ENCODE measurements around the gene CDKN1A.
"Not testable (repeated sequence)": the region's sequence is repeated elsewhere in the genome, so short reads cannot be mapped to it uniquely, and the experiment has no call there.

The CDKN1A gene

GRCh38 chr6:36721369-36722140 lies 43.0 kb downstream of the CDKN1A start:
- no peak for DNase-seq (ENCODE audit: low read depth)

DNA sequence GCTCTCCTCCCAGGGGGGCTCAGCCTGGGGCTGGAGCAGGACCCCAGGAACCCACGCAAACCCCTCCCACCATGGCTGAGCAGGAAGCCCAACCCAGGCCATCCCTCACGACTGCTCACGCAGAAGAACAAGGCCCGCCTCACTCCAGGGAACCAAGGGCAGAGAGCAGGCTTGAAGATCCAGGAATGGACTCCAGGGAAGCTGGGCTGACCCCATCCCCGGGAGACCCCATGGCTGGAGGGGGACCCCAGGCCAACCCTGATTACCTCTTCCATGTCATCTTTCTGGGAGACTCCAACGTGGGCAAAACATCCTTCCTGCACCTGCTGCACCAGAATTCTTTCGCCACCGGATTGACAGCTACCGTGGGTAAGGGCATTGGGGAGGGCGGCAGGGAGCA lies 43.9 kb downstream of the CDKN1A start:
- DNase-seq (ENCODE audit: low read depth) = no peak

GRCh38 chr6:36722879-36723278 lies 44.4 kb downstream of the CDKN1A start:
- DNase-seq (ENCODE audit: low read depth) = no peak

DNA sequence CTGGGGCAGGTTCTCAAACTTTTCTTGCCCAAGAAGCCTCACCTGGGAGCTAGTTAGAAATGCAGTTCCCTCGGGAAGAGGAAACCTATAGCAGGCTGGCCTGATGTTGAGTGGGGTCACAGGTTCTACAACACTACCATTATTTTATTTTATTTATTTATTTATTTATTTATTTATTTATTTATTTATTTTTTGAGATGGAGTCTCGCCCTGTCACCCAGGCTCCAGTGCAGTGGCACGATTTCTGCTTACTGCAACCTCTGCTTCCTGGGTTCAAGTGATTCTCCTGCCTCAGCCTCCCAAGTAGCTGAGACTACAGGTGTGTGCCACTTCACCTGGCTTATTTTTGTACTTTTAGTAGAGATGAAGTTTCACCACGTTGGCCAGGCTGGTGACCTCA lies 45.5 kb downstream of the CDKN1A start:
- not testable (repeated sequence) for DNase-seq (ENCODE audit: low read depth)

DNA sequence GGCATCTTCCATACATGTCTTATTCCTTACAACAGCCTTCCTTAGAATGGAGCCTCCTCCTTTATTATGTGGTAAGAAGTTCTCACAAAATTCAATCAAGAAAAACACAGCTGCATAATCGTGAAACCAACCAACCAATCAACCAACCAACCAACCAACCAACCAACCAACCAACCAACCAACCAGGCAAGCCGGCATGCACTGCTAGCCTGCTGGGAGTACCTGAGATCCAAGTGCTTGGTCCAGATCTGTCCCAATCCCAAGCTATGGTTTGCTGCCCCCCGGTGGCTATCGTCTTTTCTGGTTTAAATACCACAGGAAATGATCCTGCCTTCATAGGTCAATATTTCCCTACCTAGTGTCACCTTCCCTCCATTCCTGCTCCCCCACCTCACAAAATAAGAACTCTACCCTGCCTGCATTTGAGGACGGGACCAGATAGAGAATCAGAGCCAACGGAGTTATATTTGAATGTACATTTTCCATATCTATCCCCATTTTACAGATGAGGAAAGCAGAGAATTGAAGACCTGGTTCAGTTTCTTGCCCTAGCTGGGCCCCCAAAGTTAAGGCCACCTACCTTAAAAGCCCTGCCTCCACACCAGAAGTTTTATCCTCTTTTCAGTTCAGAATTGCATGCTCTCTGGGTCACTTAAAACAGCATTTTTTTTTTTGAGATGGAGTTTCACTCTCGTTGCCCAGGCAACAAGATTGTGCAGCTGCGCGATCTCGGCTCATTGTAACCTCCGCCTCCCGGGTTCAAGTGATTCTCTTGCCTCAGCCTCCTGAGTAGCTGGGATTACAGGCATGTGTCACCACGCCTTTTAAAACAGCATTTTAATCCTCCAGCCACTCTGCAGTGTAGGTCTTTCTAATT lies 46.2 kb downstream of the CDKN1A start:
- DNase-seq (ENCODE audit: low read depth) = no peak

- no peak for DNase-seq (ENCODE audit: low read depth)
Observed at GRCh38 chr6:36725581-36725980, 47.1 kb downstream of the CDKN1A start.

GRCh38 chr6:36727505-36728021 lies 49.0 kb downstream of the CDKN1A start:
- no peak for DNase-seq (ENCODE audit: low read depth)

DNA sequence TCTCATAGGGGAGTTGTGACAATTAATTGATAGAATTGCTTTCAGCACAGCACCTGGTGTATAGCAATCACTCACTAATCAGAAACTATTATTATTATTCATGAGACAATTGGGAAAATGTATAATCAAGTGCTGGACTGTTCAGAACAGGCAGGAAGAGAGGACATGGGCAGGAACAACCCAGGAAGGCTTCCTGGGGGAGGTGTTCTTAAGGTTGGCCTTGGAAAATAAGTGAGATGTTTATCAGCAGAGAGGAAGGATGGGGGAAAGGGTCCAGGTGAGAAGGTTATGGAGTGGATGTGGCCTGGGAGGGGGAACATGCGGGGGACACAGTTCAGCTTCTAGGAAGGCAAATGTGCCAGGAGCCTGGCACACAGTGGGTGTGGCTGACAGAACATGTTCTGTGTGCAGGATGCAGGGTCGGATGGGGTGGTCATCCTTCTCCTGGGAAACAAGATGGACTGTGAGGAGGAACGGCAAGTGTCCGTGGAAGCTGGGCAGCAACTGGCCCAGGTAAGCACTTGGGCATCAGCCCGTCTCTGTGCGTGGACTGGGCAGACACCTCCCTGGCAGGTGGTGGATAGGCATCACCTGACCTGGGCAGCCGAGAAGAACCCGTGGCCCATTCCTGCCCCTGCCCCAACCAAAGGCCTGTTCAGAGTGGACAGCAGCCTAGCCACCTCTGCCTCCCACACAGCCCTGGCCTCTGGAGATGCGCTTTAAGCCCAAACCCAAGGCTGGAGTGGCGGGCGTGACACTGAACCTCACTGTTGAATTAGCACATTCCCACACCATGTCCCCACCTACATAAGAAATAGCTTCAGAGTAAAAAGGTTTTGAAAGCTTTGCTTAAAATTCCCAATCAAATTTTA lies 50.0 kb downstream of the CDKN1A start:
- DNase-seq (ENCODE audit: low read depth) = no peak

- DNase-seq (ENCODE audit: low read depth) = no peak
Observed at GRCh38 chr6:36729161-36729524, 50.6 kb downstream of the CDKN1A start.

GRCh38 chr6:36730424-36731380 lies 52.2 kb downstream of the CDKN1A start:
- no peak for DNase-seq (ENCODE audit: low read depth)

DNA sequence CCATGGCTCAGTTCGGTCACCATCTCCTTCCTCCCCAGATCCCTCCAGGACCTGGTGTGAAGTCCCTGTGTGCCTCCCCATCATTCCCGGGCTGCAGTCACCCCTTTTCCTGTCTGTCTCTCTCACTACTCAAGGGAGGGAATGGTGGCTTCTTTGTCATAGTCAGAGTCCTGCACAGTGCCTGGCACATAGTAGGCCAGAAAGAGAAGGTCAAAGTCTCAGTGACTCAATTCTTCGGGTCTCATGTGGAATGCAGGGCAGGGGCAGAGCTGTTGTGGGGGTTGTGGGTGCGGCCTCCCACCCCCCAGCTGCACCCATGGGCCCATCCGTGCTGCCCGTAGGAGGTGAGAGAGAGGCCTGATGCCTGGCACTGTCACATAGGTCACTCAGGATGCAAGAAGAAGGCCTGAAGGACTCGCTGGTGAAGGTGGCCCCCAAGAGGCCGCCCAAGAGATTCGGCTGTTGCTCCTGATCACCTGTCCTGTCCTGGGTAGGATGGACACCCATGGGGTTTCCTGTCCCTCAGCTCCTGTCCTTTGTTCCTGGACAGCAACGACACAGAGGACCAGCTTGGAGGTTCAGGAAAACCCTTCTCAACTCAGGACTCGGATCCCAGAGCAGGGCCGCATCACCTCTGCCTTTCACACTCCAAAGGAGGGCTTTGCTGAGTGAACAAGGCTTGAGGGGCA lies 53.3 kb downstream of the CDKN1A start:
- no peak for DNase-seq (ENCODE audit: low read depth)

DNA sequence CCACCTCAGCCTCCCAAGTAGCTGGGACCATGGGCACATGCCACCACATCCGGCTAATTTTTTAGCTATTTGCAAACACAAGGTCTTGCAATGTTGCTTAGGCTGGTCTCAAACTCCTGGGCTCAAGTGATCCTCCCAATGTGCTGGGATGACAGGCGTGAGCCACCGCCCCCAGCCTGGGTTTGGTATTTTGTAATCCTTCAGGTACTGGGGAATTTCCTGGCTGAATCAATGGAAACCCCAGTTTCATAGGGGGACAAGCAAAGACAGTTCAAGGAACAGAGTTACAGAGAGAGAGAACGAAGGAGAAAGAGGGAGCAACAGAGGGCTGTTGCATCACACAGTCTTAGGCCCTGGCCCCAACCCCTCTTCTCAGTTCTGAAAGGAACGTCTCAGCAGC lies 54.8 kb downstream of the CDKN1A start:
- DNase-seq (ENCODE audit: low read depth) = no peak

DNA sequence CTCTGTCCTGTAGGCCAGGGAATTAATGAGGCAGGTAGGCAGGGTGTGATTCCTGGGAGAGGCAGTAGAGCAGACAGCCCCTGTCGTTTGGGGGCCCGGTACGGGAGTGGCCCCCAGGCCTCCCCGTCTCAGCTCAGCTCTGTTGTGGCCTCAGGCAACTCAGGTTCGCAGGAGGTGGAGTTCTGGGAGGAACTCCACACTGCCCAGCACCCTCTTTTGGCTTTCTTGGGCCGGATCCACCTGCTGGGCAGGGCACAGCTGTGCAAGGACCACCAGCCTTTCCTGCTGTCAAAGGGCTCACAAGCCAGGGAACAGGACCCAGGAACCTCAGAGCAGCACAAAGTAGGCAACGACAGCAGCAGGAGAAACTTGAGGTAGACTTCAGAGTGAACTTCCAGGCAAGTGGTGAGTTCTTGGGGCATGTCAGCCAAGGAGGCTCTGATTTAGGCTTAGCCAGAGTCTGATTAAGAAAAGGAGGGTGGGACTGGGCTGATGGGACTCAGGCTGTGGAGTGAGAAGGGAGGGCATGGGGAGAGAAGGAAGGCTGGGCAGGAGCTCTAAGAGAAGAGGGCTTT lies 56.1 kb downstream of the CDKN1A start:
- no peak for DNase-seq (ENCODE audit: low read depth)

DNA sequence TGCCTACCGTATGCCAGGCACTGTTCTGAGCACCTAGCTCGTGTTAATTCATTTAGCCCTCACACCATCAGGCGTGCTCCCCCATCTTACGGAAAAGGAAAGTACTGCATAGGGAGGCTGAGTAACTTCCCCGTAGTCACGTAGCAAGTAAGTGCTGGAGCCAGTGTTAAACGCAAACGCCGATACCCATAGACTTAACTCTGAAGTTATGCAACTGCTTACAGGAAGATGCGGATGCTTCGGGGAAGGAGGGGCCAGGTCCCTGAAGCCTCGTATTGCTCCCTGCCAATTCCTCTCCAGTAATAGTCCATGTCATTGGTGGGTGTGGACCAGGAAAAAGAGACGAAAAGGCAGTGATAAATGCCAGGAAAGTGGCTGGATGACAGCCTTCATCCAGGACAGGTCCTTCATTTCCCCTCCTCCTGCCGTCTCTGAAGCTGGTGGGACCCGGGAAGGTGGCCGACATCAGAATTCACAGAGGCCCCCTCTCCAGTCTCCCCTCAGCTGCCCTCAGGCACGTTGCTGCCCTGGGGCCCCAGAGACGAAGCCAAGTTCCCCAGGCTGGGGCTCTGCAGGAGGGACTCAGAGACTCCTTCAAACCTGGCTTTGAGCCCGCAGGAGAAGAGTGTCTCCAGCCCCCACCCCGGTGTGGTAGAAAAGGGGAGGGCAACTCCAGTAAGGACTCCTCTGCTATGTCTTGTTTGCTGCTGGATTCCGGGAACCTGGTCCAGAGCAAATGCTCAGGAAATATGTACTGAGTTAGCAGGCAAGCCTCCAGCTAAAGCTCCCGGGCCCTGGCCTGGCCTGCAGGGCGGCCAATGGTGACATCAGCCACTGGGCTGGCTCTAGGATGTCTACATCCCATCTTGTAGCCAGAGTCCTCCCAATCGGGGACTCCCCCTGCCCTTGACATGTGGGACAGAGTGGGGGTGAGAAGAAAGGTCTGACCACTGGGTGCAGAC lies 56.9 kb downstream of the CDKN1A start:
- no peak for DNase-seq (ENCODE audit: low read depth)
